ENCODE measurements around the gene CTSG.

DNA sequence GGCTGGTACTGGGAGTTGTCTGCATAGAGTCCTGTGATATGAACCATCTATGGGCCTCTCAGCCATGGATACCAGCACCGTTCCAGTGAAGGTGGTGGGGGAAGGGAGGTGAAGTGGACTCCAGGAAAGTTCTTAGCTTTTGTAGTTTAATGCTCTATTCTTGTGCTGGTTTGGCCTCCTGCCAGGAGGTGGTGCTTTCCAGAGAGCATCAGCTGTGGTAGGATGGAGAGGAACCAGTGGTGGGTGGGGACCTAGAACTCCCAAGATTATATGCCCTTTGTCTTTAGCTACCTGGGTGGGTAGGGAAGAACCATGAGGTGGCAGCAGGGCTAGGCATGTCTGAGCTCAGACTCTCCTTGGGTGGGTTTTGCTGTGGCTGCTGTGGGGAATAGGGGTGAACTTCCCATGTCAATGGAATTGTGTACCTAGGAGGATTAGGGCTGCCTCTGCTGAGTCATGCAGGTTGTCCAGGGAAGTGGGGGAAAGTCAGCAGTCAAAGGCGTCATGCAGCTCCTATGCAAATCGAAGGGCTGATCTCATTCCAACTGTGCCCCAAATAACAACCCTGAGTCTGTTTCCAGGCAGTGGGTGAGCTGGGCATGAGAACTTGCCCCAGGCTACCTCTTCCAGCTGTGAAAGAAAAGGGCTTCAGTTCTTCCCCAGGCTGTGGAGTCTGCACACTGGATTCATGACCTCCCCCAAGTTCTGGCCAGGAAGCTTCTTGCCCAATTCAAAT lies 19.2 kb upstream of the CTSG start:
- no peak for TF ChIP-seq EZH2 (IDR thresholded peaks at IDR 0.05; ENCODE audit: insufficient read depth, poor library complexity, severe bottlenecking)
- TF ChIP-seq EZH2phosphoT487 (IDR thresholded peaks at IDR 0.05; ENCODE audit: insufficient read depth, low read depth), result no peak

Measured in GM23248 (cell line).